GM23338 (cell line): ENCODE data around the gene DGKK. TPM values are rescaled to one million over a fixed set of nuclear protein-coding genes. Genes with fewer than 3 reads are reported as not detected.

ENCODE experiments used
- ATAC-seq: fragments of 200-7000 bp; cut with Tn5 transposase; 3 replicates; pipeline ENCODE4 v1.9.1; 2020
- DNase-seq: peaks from one replicate; pipeline ENCODE4 v3.0.0-alpha.2; 2015; ENCODE audit warnings: low spot score
- H2AFZ ChIP-seq: fragments of 200-600 bp; sonication (generic); 2 replicates; pipeline ENCODE4 v1.8.0; 2016; ENCODE audit warnings: antibody characterized with exemption, mild to moderate bottlenecking, moderate library complexity
- H3F3A ChIP-seq: fragments of 200-600 bp; sonication (generic); replicated peaks from 2 replicates; pipeline ENCODE4 v1.8.0; 2017; ENCODE audit warnings: antibody characterized with exemption, mixed run types, low read depth
- H3K27ac ChIP-seq: fragments of 200-600 bp; sonication (generic); 2 replicates; pipeline ENCODE4 v1.6.1; 2016; ENCODE audit warnings: low read depth
- H3K27me3 ChIP-seq: fragments of 200-600 bp; sonication (generic); 2 replicates; pipeline ENCODE4 v1.8.0; 2016; ENCODE audit warnings: mild to moderate bottlenecking, mixed run types, moderate library complexity; ENCODE audit not compliant: insufficient read depth
- H3K36me3 ChIP-seq: fragments of 200-600 bp; sonication (generic); 2 replicates; pipeline ENCODE4 v1.8.0; 2016; ENCODE audit warnings: mild to moderate bottlenecking; ENCODE audit not compliant: insufficient read depth
- H3K4me1 ChIP-seq: fragments of 200-600 bp; sonication (generic); 2 replicates; pipeline ENCODE4 v1.8.0; 2016; ENCODE audit warnings: mild to moderate bottlenecking, moderate library complexity; ENCODE audit not compliant: insufficient read depth
- H3K4me2 ChIP-seq: fragments of 200-600 bp; sonication (generic); 2 replicates; pipeline ENCODE4 v1.7.1; 2017; ENCODE audit warnings: mixed run types
- H3K4me3 ChIP-seq: fragments of 200-600 bp; sonication (generic); 2 replicates; pipeline ENCODE4 v1.6.1; 2016; ENCODE audit warnings: mixed run types
- H3K79me2 ChIP-seq: fragments of 200-600 bp; sonication (generic); replicated peaks from 2 replicates; pipeline ENCODE4 v1.8.0; 2017; ENCODE audit warnings: mild to moderate bottlenecking; ENCODE audit not compliant: insufficient read depth
- H3K9me2 ChIP-seq: fragments of 200-600 bp; sonication (generic); 2 replicates; pipeline ENCODE4 v1.8.0; 2017; ENCODE audit not compliant: insufficient read depth
- H4K20me1 ChIP-seq: fragments of 200-600 bp; sonication (generic); replicated peaks from 2 replicates; pipeline ENCODE4 v1.8.0; 2017; ENCODE audit warnings: mild to moderate bottlenecking; ENCODE audit not compliant: insufficient read depth
- H3K27ac Mint-ChIP-seq: 2 replicates; pipeline ENCODE4 v1.8.0; 2020; ENCODE audit warnings: inconsistent platforms, mild to moderate bottlenecking, moderate library complexity, mixed read lengths
- H3K27me3 Mint-ChIP-seq: 3 replicates; pipeline ENCODE4 v1.8.0; 2022; ENCODE audit warnings: low read depth, mild to moderate bottlenecking, moderate library complexity, mixed read lengths, inconsistent platforms; ENCODE audit not compliant: insufficient read depth, poor library complexity
- H3K36me3 Mint-ChIP-seq: 3 replicates; pipeline ENCODE4 v1.8.0; 2021; ENCODE audit warnings: low read depth, mild to moderate bottlenecking, inconsistent platforms, moderate library complexity, mixed read lengths
- H3K4me1 Mint-ChIP-seq: 3 replicates; pipeline ENCODE4 v1.8.0; 2020; ENCODE audit warnings: mild to moderate bottlenecking, inconsistent platforms, mixed read lengths
- H3K4me3 Mint-ChIP-seq: 3 replicates; pipeline ENCODE4 v1.8.0; 2021; ENCODE audit warnings: moderate library complexity, mild to moderate bottlenecking, inconsistent platforms, mixed read lengths
- H3K9me3 Mint-ChIP-seq: 3 replicates; pipeline ENCODE4 v1.8.0; 2020; ENCODE audit warnings: moderate library complexity, mild to moderate bottlenecking, inconsistent platforms, mixed read lengths
- CREB1 ChIP-seq: fragments of 250-450 bp; sonication (Bioruptor Pico); IDR thresholded peaks from 2 replicates; pipeline ENCODE4 v1.5.0; 2020; ENCODE audit warnings: low read depth, mild to moderate bottlenecking, moderate library complexity
- EZH2 ChIP-seq: fragments of 200-600 bp; sonication (generic); IDR thresholded peaks from one replicate; pipeline ENCODE4 v1.8.0; 2017; ENCODE audit warnings: antibody characterized with exemption, mild to moderate bottlenecking, low read depth; ENCODE audit not compliant: unreplicated experiment
- EZH2phosphoT487 ChIP-seq: fragments of 200-600 bp; sonication (generic); IDR thresholded peaks from one replicate; pipeline ENCODE4 v1.8.1; 2018; ENCODE audit warnings: antibody characterized with exemption; ENCODE audit not compliant: unreplicated experiment
- JUNB ChIP-seq: IDR thresholded peaks from one replicate; pipeline ENCODE4 v1.6.1; 2016; ENCODE audit warnings: antibody characterized with exemption; ENCODE audit not compliant: unreplicated experiment
- POLR2AphosphoS5 ChIP-seq: IDR thresholded peaks from 2 replicates; pipeline ENCODE4 v1.6.1; 2016; ENCODE audit warnings: antibody characterized with exemption, low read depth
- REST ChIP-seq: IDR thresholded peaks from one replicate; pipeline ENCODE4 v1.6.1; 2018; ENCODE audit warnings: antibody characterized with exemption; ENCODE audit not compliant: unreplicated experiment
- STAT1 ChIP-seq: IDR thresholded peaks from one replicate; pipeline ENCODE4 v1.6.1; 2016; ENCODE audit warnings: antibody characterized with exemption; ENCODE audit not compliant: unreplicated experiment
- ZNF114 ChIP-seq: fragments of 250-450 bp; sonication (Bioruptor Pico); IDR thresholded peaks from 2 replicates; pipeline ENCODE4 v1.5.0; 2020; ENCODE audit warnings: mild to moderate bottlenecking, moderate library complexity
- ZNF331 ChIP-seq: fragments of 250-450 bp; sonication (Bioruptor Pico); IDR thresholded peaks from 2 replicates; pipeline ENCODE4 v1.5.0; 2020; ENCODE audit warnings: low read depth, mild to moderate bottlenecking, moderate library complexity
- ZNF462 ChIP-seq: fragments of 250-450 bp; sonication (Bioruptor Pico); IDR thresholded peaks from 2 replicates; pipeline ENCODE4 v1.5.0; 2020; ENCODE audit warnings: mild to moderate bottlenecking, moderate library complexity
- polyA plus RNA-seq: library from polyadenylated mRNA; unstranded; fragments of >200 nt; fragmentation: Nextera tagmentation; extraction: Ambion mirVana; gene quantifications from 2 replicates; pipeline ENCODE4 v1.2.1, GENCODE V29; 2016
- total RNA-seq: library from RNA; depleted of rRNA; stranded (reverse); fragments of >200 nt; shearing (Covaris generic); gene quantifications from 2 replicates; pipeline ENCODE4 v1.2.3, GENCODE V29; 2014
- TF ChIP-seq, protein P1 (sequence below), 2 experiments: fragments of 200-600 bp in 1 of 2; sonication (generic) in 1 of 2; conservative IDR thresholded peaks; 2 replicates each; pipeline versions ENCODE4 v1.5.1 to v1.6.1; 2016 to 2017; ENCODE audit warnings: antibody characterized with exemption in 2 of 2, low read depth in 2 of 2, mild to moderate bottlenecking in 2 of 2, moderate library complexity in 1 of 2

Gene DGKK
- total and polyA plus RNA-seq, 2 experiments from 2014 or later: 2.1 to 8.9 TPM

DNA sequence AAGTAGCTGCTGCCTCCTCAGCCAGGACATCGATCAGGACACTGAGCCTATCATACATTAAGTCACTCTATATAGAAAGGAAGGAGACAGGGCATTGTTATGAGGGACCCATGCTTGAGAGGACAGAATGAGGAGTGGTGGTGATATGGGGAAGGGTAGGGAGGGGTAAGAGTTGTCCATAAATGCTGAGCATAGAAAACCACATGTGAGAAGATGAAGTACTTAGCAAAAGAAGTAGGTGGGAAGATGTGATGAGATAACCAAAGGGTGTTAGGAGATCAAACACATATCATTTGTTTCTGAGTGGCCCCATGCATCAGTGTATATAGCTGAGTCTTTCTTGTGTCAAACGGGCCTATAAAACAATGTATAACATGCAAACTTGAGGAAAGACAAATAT lies 84.1 kb downstream of the DGKK start:
- Histone ChIP-seq H3F3A (no peaks in the 10 kb centered on the region), H3K79me2 (no peaks in the 10 kb centered on the region), H3K9me2 (no peaks in the 10 kb centered on the region), H3K4me1 (no peaks in the 10 kb centered on the region), H3K4me2 (no peak overlapping the region), H3K36me3 (no peaks in the 10 kb centered on the region), H3K4me3 (no peak overlapping the region), H3K27me3 (no peaks in the 10 kb centered on the region), H2AFZ (no peak overlapping the region), H4K20me1 (no peaks in the 10 kb centered on the region), H3K27ac (no peak overlapping the region)
- no peak for ATAC-seq
- Mint-ChIP-seq H3K4me1 (no peaks in the 10 kb centered on the region), H3K27me3 (peaks cover 1% of the 10 kb centered on the region), H3K36me3 (peaks cover 56% of the 10 kb centered on the region), H3K27ac (no peak overlapping the region), H3K4me3 (no peak overlapping the region), H3K9me3 (no peaks in the 10 kb centered on the region)
- no peak for DNase-seq
- TF ChIP-seq STAT1 (no peak), POLR2AphosphoS5 (no peak), REST (no peak), ZNF331 (CRISPR knock-in tag) (no peak), ZNF462 (CRISPR knock-in tag) (no peak), JUNB (no peak), EZH2 (no peak), ZNF114 (CRISPR knock-in tag) (no peak), EZH2phosphoT487 (no peak), CREB1 (no peak)
- TF ChIP-seq, protein P1, sequence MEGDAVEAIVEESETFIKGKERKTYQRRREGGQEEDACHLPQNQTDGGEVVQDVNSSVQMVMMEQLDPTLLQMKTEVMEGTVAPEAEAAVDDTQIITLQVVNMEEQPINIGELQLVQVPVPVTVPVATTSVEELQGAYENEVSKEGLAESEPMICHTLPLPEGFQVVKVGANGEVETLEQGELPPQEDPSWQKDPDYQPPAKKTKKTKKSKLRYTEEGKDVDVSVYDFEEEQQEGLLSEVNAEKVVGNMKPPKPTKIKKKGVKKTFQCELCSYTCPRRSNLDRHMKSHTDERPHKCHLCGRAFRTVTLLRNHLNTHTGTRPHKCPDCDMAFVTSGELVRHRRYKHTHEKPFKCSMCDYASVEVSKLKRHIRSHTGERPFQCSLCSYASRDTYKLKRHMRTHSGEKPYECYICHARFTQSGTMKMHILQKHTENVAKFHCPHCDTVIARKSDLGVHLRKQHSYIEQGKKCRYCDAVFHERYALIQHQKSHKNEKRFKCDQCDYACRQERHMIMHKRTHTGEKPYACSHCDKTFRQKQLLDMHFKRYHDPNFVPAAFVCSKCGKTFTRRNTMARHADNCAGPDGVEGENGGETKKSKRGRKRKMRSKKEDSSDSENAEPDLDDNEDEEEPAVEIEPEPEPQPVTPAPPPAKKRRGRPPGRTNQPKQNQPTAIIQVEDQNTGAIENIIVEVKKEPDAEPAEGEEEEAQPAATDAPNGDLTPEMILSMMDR (conservative IDR thresholded peaks at IDR 0.05; ENCODE audit: low read depth in 2 of 2): no peak
